Gastrocnemius medialis (tissue), 4 donors: ENCODE data around the gene EXOG.

ENCODE experiments used
- CTCF ChIP-seq, 5 experiments: fragments of 450-650 bp in 3 of 5; fragments of 200-600 bp in 2 of 5; sonication (generic) in 2 of 5; IDR thresholded peaks in 4 of 5; conservative IDR thresholded peaks in 1 of 5; 1 replicate in 4 of 5; 2 replicates in 1 of 5; pipeline ENCODE4 v1.5.1; 2016 to 2019; ENCODE audit warnings: antibody characterized with exemption in 5 of 5, mild to moderate bottlenecking in 3 of 5, moderate library complexity in 3 of 5
- POLR2A ChIP-seq, 2 donors: fragments of 450-650 bp; IDR thresholded peaks; one replicate each; pipeline ENCODE4 v1.6.1; 2017; ENCODE audit warnings: antibody characterized with exemption in 2 of 2, mild to moderate bottlenecking in 2 of 2, moderate library complexity in 2 of 2

- TF ChIP-seq CTCF (IDR thresholded peaks at IDR 0.05 in 4 of 5, conservative IDR thresholded peaks at IDR 0.05 in 1 of 5) (no peak), POLR2A (IDR thresholded peaks at IDR 0.05) (no peak)
These were observed 53.3 kb downstream of the EXOG start for GRCh38 chr3:38549486-38549885.
